ENCODE measurements around the gene SERPIND1.
A peak's percentile ranks its signal among the peaks of the same experiment; 100 is the strongest.

Gene SERPIND1

GRCh38 chr22:20740222-20740951 lies 33.5 kb upstream of the SERPIND1 start:
- no peak overlapping the region for H3K4me3 ChIP-seq
- intact Hi-C loops (cut with DNase I; ENCODE audit: low total_unique reads), result no loop called here
- no peak for TF ChIP-seq CTCF (IDR thresholded peaks at IDR 0.05)
- no peaks in the 10 kb centered on the region for H3K27me3 ChIP-seq
- DNase-seq, result no peak
- no peaks in the 10 kb centered on the region for H3K9me3 ChIP-seq
- no peaks in the 10 kb centered on the region for H3K4me1 ChIP-seq
- H3K36me3 ChIP-seq, result peaks cover 46 to 62% (median 47%) of the 10 kb centered on the region in 3 donors
- no peak overlapping the region for H3K27ac ChIP-seq

GRCh38 chr22:20741008-20741633 lies 32.8 kb upstream of the SERPIND1 start:
- intact Hi-C loops (cut with DNase I; ENCODE audit: low total_unique reads), result no loop called here
- no peak for DNase-seq
- no peak for TF ChIP-seq CTCF (IDR thresholded peaks at IDR 0.05)

GRCh38 chr22:20741634-20742581 lies 32.0 kb upstream of the SERPIND1 start:
- peak; percentile 39 to 47 for TF ChIP-seq CTCF (IDR thresholded peaks at IDR 0.05)
- intact Hi-C loops (cut with DNase I; ENCODE audit: low total_unique reads), result no loop called here
- Histone ChIP-seq H3K9me3 (no peaks in the 10 kb centered on the region), H3K4me1 (no peaks in the 10 kb centered on the region), H3K4me3 (no peak overlapping the region), H3K27me3 (no peaks in the 10 kb centered on the region), H3K36me3 (peaks cover 53 to 70% (median 58%) of the 10 kb centered on the region in 3 donors), H3K27ac (no peak overlapping the region)
- DNase-seq, result no peak

More at GRCh38 chr22:20741008-20741633, 32.8 kb upstream of the SERPIND1 start:
- Histone ChIP-seq H3K36me3 (peaks cover 48 to 69% (median 51%) of the 10 kb centered on the region in 3 donors), H3K4me1 (no peaks in the 10 kb centered on the region), H3K27me3 (no peaks in the 10 kb centered on the region), H3K9me3 (no peaks in the 10 kb centered on the region), H3K4me3 (no peak overlapping the region), H3K27ac (no peak overlapping the region)

GRCh38 chr22:20742764-20743163 lies 31.1 kb upstream of the SERPIND1 start:
- H3K4me1 ChIP-seq, result no peaks in the 10 kb centered on the region
- no peak for DNase-seq
- no peak overlapping the region for H3K27ac ChIP-seq
- peaks cover 62 to 78% (median 64%) of the 10 kb centered on the region in 3 donors for H3K36me3 ChIP-seq
- no peaks in the 10 kb centered on the region for H3K27me3 ChIP-seq
- intact Hi-C loops (cut with DNase I; ENCODE audit: low total_unique reads), result no loop called here
- H3K4me3 ChIP-seq, result no peak overlapping the region
- TF ChIP-seq CTCF (IDR thresholded peaks at IDR 0.05), result no peak
- H3K9me3 ChIP-seq, result no peaks in the 10 kb centered on the region

- intact Hi-C loops (cut with DNase I; ENCODE audit: low total_unique reads), result no loop called here
- H3K4me1 ChIP-seq, result peaks cover 0 to 7% (median 0%) of the 10 kb centered on the region in 4 donors
- TF ChIP-seq CTCF (IDR thresholded peaks at IDR 0.05), result no peak
- DNase-seq, result no peak
- peaks cover 60 to 82% (median 68%) of the 10 kb centered on the region in 3 donors for H3K36me3 ChIP-seq
- H3K27ac ChIP-seq, result no peak overlapping the region
- H3K4me3 ChIP-seq, result no peak overlapping the region
- H3K9me3 ChIP-seq, result no peaks in the 10 kb centered on the region
- no peaks in the 10 kb centered on the region for H3K27me3 ChIP-seq
Measured at GRCh38 chr22:20744456-20744855, 29.5 kb upstream of the SERPIND1 start.

Data from tibial artery (tissue), 4 donors.